Tibial nerve (tissue), 3 donors: Measurements from ENCODE around the gene GRM7.

ENCODE experiments used
- CTCF ChIP-seq, 5 experiments: fragments of 200-600 bp in 3 of 5; fragments of 450-650 bp in 2 of 5; sonication (generic) in 3 of 5; IDR thresholded peaks; one replicate each; pipeline ENCODE4 v1.5.1; 2016 to 2019; ENCODE audit warnings: antibody characterized with exemption in 5 of 5, mild to moderate bottlenecking in 3 of 5, moderate library complexity in 2 of 5
- POLR2A ChIP-seq, 2 donors: fragments of 450-650 bp; IDR thresholded peaks; one replicate each; pipeline ENCODE4 v1.6.1; 2017; ENCODE audit warnings: antibody characterized with exemption in 2 of 2, mild to moderate bottlenecking in 2 of 2, moderate library complexity in 2 of 2

- TF ChIP-seq CTCF (IDR thresholded peaks at IDR 0.05) (no peak), POLR2A (IDR thresholded peaks at IDR 0.05) (no peak)
Observed at GRCh38 chr3:6867269-6867668, 6.4 kb downstream of the GRM7 start.
